ENCODE measurements around the gene ACOX3.

- TF ChIP-seq CTCF (IDR thresholded peaks at IDR 0.05), result no peak
- no peak for TF ChIP-seq POLR2A (IDR thresholded peaks at IDR 0.05)
- TF ChIP-seq POLR2AphosphoS5 (IDR thresholded peaks at IDR 0.05), result no peak
Measured at GRCh38 chr4:8349664-8350236, 90.8 kb downstream of the ACOX3 start.
